ENCODE results near the gene MSH5. TPM values are rescaled to one million over a fixed set of nuclear protein-coding genes. Genes with fewer than 3 reads are reported as not detected.

Gene MSH5
- total and polyA plus RNA-seq, 2 of the 13 experiments (the other 11 are each of a cell fraction or from before 2014, with no cell fraction given): 10.2 to 38.7 TPM

GRCh38 chr6:31795616-31796298, 56.0 kb downstream of the MSH5 start, which contains the start of gene VARS1 (continued):
- 0 out of 2 replicates have a peak, but pooled peaks have one; percentile 43 for TF ChIP-seq PAXIP1 (CRISPR knock-in tag; conservative IDR thresholded peaks at IDR 0.05)
- TF ChIP-seq ZHX2 (IDR thresholded peaks at IDR 0.05; ENCODE audit: low read depth): peak; percentile 20; the same call in 1 of the 2 replicates
- peak; percentile 83; the same call in 1 of the 2 replicates for TF ChIP-seq ZHX2 (CRISPR knock-in tag; IDR thresholded peaks at IDR 0.05; ENCODE audit: borderline replicate concordance)
- no peak for TF ChIP-seq JUNB (CRISPR knock-in tag; IDR thresholded peaks at IDR 0.05; ENCODE audit: borderline replicate concordance)
- TF ChIP-seq ZNF136 (CRISPR knock-in tag; IDR thresholded peaks at IDR 0.05; ENCODE audit: low read depth): 0 out of 2 replicates have a peak, but pooled peaks have one; percentile 30
- no peak for TF ChIP-seq ZNF781 (CRISPR knock-in tag; IDR thresholded peaks at IDR 0.05; ENCODE audit: borderline replicate concordance, not compliant biosample characterization)
- no peak for TF ChIP-seq AHDC1 (CRISPR knock-in tag; IDR thresholded peaks at IDR 0.05; ENCODE audit: borderline replicate concordance)
- peak; percentile 78 for TF ChIP-seq HOXD1 (CRISPR knock-in tag; IDR thresholded peaks at IDR 0.05)

All from HepG2 (cell line).